HL-60 (cell line): ENCODE measurements around the gene IFNAR2.

Experiments used
- DNase-seq, 2 experiments: peaks; one replicate each; pipeline ENCODE4 v3.0.0-alpha.2; 2010 to 2020; ENCODE audit warnings: low read depth in 1 of 2, low spot score in 1 of 2
- H3K27ac ChIP-seq: fragments of 250-450 bp; sonication (Bioruptor Pico); replicated peaks from 2 replicates; pipeline ENCODE4 v1.5.1; 2020; ENCODE audit warnings: mild to moderate bottlenecking, moderate library complexity
- H3K27me3 ChIP-seq: fragments of 250-450 bp; sonication (Bioruptor Pico); 2 replicates; pipeline ENCODE4 v1.5.1; 2021; ENCODE audit warnings: mild to moderate bottlenecking, moderate library complexity; ENCODE audit not compliant: insufficient read depth, poor library complexity, severe bottlenecking
- H3K4me3 ChIP-seq: replicated peaks from 2 replicates; pipeline ENCODE4 v1.5.1; 2011; ENCODE audit warnings: mild to moderate bottlenecking, control low read depth, low read length; ENCODE audit not compliant: insufficient read depth
- GABPA ChIP-seq: IDR thresholded peaks from 2 replicates; pipeline ENCODE4 v1.6.1; 2012; ENCODE audit warnings: low read depth
- POLR2AphosphoS5 ChIP-seq: IDR thresholded peaks from 2 replicates; pipeline ENCODE4 v1.6.1; 2012; ENCODE audit warnings: low read depth
- REST ChIP-seq: IDR thresholded peaks from 2 replicates; pipeline ENCODE4 v1.6.1; 2012; ENCODE audit warnings: low read depth; ENCODE audit not compliant: insufficient replicate concordance
- SPI1 ChIP-seq: IDR thresholded peaks from 2 replicates; pipeline ENCODE4 v1.6.1; 2012; ENCODE audit warnings: low read depth, mild to moderate bottlenecking, borderline replicate concordance
- TF ChIP-seq, protein P1 (sequence below): IDR thresholded peaks from one replicate; pipeline ENCODE4 v1.5.1; 2011; ENCODE audit warnings: low read length, control low read depth, inconsistent platforms; ENCODE audit not compliant: insufficient read depth

Gene IFNAR2

DNA sequence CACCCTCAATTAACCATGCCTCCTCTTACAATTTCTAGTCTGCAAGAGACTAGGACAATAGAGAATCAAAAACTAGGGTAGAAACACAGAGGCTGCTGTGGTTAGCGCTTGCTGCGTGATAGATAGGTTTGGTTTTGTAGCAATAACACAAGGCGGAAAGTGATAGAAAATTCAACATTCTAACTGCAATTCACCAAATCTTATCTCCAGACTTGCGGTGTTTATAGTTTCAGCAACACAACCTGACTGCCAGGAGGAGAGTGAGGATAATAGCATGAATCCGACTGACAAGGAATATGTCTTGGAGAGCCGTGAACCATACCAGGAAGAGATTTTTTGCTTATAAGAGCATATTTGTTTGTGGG lies 30.7 kb upstream of the IFNAR2 start:
- TF ChIP-seq, protein P1, sequence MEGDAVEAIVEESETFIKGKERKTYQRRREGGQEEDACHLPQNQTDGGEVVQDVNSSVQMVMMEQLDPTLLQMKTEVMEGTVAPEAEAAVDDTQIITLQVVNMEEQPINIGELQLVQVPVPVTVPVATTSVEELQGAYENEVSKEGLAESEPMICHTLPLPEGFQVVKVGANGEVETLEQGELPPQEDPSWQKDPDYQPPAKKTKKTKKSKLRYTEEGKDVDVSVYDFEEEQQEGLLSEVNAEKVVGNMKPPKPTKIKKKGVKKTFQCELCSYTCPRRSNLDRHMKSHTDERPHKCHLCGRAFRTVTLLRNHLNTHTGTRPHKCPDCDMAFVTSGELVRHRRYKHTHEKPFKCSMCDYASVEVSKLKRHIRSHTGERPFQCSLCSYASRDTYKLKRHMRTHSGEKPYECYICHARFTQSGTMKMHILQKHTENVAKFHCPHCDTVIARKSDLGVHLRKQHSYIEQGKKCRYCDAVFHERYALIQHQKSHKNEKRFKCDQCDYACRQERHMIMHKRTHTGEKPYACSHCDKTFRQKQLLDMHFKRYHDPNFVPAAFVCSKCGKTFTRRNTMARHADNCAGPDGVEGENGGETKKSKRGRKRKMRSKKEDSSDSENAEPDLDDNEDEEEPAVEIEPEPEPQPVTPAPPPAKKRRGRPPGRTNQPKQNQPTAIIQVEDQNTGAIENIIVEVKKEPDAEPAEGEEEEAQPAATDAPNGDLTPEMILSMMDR: no peak
- TF ChIP-seq POLR2AphosphoS5: no peak
- no peak for TF ChIP-seq GABPA
- no peak for TF ChIP-seq REST
- TF ChIP-seq SPI1: no peak
- no peak for DNase-seq
- no peak overlapping the region for H3K4me3 ChIP-seq
- H3K27ac ChIP-seq: peak overlapping the region; percentile 66
- no peaks in the 10 kb centered on the region for H3K27me3 ChIP-seq

- TF ChIP-seq REST: no peak
- TF ChIP-seq, protein P1: peak; percentile 66
- no peak overlapping the region for H3K4me3 ChIP-seq
- peak; percentile 80 to 89 for DNase-seq
- H3K27me3 ChIP-seq: no peaks in the 10 kb centered on the region
- peak overlapping the region; percentile 66 for H3K27ac ChIP-seq
Observed at GRCh38 chr21:33199516-33200217, 30.1 kb upstream of the IFNAR2 start.

GRCh38 chr21:33201956-33202355 lies 27.8 kb upstream of the IFNAR2 start:
- H3K4me3 ChIP-seq: no peak overlapping the region
- no peak for DNase-seq
- no peak overlapping the region for H3K27ac ChIP-seq
- no peak for TF ChIP-seq POLR2AphosphoS5
- TF ChIP-seq REST: no peak
- no peaks in the 10 kb centered on the region for H3K27me3 ChIP-seq
